HEK293 (cell line): ENCODE results near the gene B4GALT6.

Source experiments
- KLF10 ChIP-seq: fragments of 450-650 bp; IDR thresholded peaks from 2 replicates; pipeline ENCODE4 v1.5.1; 2018; ENCODE audit warnings: missing biosample characterization, mild to moderate bottlenecking, missing genetic modification characterization
- ZBTB21 ChIP-seq: fragments of 450-650 bp; formaldehyde crosslinking; IDR thresholded peaks from 2 replicates; pipeline ENCODE4 v1.5.1; 2017; ENCODE audit warnings: missing biosample characterization, missing genetic modification characterization
- ZFHX2 ChIP-seq: fragments of 450-650 bp; formaldehyde crosslinking; conservative IDR thresholded peaks from 2 replicates; pipeline ENCODE4 v1.5.1; 2016; ENCODE audit warnings: missing biosample characterization, missing genetic modification characterization
- ZNF292 ChIP-seq: fragments of 450-650 bp; formaldehyde crosslinking; IDR thresholded peaks from 2 replicates; pipeline ENCODE4 v1.5.1; 2016; ENCODE audit warnings: low read depth, missing biosample characterization, missing genetic modification characterization, borderline replicate concordance
- ZNF530 ChIP-seq: fragments of 450-650 bp; formaldehyde crosslinking; IDR thresholded peaks from 2 replicates; pipeline ENCODE4 v1.5.1; 2016; ENCODE audit warnings: low read depth, missing biosample characterization, missing genetic modification characterization
- TF ChIP-seq, protein P1 (sequence below): fragments of 450-650 bp; formaldehyde crosslinking; IDR thresholded peaks from 2 replicates; pipeline ENCODE4 v1.5.1; 2016; ENCODE audit warnings: missing biosample characterization, missing genetic modification characterization
- TF ChIP-seq, protein P2 (sequence below): fragments of 450-650 bp; formaldehyde crosslinking; IDR thresholded peaks from 2 replicates; pipeline ENCODE4 v1.5.1; 2016; ENCODE audit warnings: missing biosample characterization, missing genetic modification characterization
- TF ChIP-seq, protein P3 (sequence below): fragments of 450-650 bp; formaldehyde crosslinking; IDR thresholded peaks from 2 replicates; pipeline ENCODE4 v1.5.1; 2016; ENCODE audit warnings: missing biosample characterization, missing genetic modification characterization
- TF ChIP-seq, protein P4 (sequence below): fragments of 450-650 bp; formaldehyde crosslinking; IDR thresholded peaks from 2 replicates; pipeline ENCODE4 v1.5.1; 2016; ENCODE audit warnings: missing biosample characterization, missing genetic modification characterization
- TF ChIP-seq, protein P5 (sequence below): fragments of 450-650 bp; formaldehyde crosslinking; IDR thresholded peaks from 2 replicates; pipeline ENCODE4 v1.5.1; 2016; ENCODE audit warnings: missing biosample characterization, missing genetic modification characterization

DNA sequence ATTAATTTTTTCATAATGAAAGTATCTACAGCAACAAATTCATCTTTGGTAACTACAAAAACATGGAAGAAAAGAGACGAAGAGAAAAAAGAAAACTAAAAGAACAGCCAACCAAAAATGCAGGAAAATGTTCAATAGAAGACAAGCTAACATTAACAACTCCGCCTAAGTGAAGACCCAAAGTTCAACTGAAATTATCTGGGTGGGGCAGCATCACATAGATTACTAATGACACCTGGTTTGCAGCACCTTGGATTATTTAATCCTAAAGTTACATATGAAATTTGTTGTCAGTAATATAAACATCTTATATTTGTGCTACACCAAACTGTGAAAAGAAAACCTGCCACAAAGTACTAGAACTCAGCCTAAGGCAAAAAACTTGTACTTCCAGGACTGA is 14.8 kb downstream of the B4GALT6 start:
- TF ChIP-seq, protein P1, sequence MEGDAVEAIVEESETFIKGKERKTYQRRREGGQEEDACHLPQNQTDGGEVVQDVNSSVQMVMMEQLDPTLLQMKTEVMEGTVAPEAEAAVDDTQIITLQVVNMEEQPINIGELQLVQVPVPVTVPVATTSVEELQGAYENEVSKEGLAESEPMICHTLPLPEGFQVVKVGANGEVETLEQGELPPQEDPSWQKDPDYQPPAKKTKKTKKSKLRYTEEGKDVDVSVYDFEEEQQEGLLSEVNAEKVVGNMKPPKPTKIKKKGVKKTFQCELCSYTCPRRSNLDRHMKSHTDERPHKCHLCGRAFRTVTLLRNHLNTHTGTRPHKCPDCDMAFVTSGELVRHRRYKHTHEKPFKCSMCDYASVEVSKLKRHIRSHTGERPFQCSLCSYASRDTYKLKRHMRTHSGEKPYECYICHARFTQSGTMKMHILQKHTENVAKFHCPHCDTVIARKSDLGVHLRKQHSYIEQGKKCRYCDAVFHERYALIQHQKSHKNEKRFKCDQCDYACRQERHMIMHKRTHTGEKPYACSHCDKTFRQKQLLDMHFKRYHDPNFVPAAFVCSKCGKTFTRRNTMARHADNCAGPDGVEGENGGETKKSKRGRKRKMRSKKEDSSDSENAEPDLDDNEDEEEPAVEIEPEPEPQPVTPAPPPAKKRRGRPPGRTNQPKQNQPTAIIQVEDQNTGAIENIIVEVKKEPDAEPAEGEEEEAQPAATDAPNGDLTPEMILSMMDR (tag by site-specific recombination), result no peak
- TF ChIP-seq, protein P2, sequence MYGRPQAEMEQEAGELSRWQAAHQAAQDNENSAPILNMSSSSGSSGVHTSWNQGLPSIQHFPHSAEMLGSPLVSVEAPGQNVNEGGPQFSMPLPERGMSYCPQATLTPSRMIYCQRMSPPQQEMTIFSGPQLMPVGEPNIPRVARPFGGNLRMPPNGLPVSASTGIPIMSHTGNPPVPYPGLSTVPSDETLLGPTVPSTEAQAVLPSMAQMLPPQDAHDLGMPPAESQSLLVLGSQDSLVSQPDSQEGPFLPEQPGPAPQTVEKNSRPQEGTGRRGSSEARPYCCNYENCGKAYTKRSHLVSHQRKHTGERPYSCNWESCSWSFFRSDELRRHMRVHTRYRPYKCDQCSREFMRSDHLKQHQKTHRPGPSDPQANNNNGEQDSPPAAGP (tag by site-specific recombination), result no peak
- no peak for TF ChIP-seq ZFHX2 (tag by site-specific recombination)
- TF ChIP-seq, protein P3, sequence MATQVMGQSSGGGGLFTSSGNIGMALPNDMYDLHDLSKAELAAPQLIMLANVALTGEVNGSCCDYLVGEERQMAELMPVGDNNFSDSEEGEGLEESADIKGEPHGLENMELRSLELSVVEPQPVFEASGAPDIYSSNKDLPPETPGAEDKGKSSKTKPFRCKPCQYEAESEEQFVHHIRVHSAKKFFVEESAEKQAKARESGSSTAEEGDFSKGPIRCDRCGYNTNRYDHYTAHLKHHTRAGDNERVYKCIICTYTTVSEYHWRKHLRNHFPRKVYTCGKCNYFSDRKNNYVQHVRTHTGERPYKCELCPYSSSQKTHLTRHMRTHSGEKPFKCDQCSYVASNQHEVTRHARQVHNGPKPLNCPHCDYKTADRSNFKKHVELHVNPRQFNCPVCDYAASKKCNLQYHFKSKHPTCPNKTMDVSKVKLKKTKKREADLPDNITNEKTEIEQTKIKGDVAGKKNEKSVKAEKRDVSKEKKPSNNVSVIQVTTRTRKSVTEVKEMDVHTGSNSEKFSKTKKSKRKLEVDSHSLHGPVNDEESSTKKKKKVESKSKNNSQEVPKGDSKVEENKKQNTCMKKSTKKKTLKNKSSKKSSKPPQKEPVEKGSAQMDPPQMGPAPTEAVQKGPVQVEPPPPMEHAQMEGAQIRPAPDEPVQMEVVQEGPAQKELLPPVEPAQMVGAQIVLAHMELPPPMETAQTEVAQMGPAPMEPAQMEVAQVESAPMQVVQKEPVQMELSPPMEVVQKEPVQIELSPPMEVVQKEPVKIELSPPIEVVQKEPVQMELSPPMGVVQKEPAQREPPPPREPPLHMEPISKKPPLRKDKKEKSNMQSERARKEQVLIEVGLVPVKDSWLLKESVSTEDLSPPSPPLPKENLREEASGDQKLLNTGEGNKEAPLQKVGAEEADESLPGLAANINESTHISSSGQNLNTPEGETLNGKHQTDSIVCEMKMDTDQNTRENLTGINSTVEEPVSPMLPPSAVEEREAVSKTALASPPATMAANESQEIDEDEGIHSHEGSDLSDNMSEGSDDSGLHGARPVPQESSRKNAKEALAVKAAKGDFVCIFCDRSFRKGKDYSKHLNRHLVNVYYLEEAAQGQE (tag by site-specific recombination), result no peak
- TF ChIP-seq KLF10 (tag by site-specific recombination), result no peak
- no peak for TF ChIP-seq ZBTB21 (tag by site-specific recombination)
- TF ChIP-seq, protein P4, sequence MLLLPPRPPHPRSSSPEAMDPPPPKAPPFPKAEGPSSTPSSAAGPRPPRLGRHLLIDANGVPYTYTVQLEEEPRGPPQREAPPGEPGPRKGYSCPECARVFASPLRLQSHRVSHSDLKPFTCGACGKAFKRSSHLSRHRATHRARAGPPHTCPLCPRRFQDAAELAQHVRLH (tag by site-specific recombination), result no peak
- TF ChIP-seq, protein P5, sequence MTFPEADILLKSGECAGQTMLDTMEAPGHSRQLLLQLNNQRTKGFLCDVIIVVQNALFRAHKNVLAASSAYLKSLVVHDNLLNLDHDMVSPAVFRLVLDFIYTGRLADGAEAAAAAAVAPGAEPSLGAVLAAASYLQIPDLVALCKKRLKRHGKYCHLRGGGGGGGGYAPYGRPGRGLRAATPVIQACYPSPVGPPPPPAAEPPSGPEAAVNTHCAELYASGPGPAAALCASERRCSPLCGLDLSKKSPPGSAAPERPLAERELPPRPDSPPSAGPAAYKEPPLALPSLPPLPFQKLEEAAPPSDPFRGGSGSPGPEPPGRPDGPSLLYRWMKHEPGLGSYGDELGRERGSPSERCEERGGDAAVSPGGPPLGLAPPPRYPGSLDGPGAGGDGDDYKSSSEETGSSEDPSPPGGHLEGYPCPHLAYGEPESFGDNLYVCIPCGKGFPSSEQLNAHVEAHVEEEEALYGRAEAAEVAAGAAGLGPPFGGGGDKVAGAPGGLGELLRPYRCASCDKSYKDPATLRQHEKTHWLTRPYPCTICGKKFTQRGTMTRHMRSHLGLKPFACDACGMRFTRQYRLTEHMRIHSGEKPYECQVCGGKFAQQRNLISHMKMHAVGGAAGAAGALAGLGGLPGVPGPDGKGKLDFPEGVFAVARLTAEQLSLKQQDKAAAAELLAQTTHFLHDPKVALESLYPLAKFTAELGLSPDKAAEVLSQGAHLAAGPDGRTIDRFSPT, result no peak
- TF ChIP-seq ZNF530, result no peak
- TF ChIP-seq ZNF292 (tag by site-specific recombination), result no peak
